OCI-LY3 (cell line): ENCODE measurements around the gene VPS8.

ENCODE experiments used
- H2AFZ ChIP-seq: fragments of 200-600, 300-600 bp; shearing (Covaris generic); 2 replicates; pipeline ENCODE4 v1.6.0; 2014; ENCODE audit warnings: antibody characterized with exemption, low read depth, low read length
- H3K27ac ChIP-seq: fragments of 200-600, 300-600 bp; sonication (generic); 2 replicates; pipeline ENCODE4 v1.5.1; 2014; ENCODE audit warnings: mild to moderate bottlenecking, low read length, moderate library complexity, mixed read lengths
- H3K27me3 ChIP-seq: fragments of 200-600, 300-600 bp; sonication (generic); 2 replicates; pipeline ENCODE4 v1.6.1; 2014; ENCODE audit warnings: low read depth, low read length, mixed read lengths
- H3K36me3 ChIP-seq: fragments of 200-600, 300-600 bp; sonication (generic); replicated peaks from 2 replicates; pipeline ENCODE3; 2014; ENCODE audit warnings: low read depth, low read length, mixed read lengths
- H3K4me1 ChIP-seq: fragments of 300-600, 200-600 bp; sonication (generic); 2 replicates; pipeline ENCODE4 v1.6.1; 2014; ENCODE audit warnings: low read length, mixed read lengths
- H3K4me2 ChIP-seq: fragments of 200-600, 300-600 bp; sonication (generic); 2 replicates; pipeline ENCODE4 v1.6.1; 2014; ENCODE audit warnings: low read length, mixed read lengths
- H3K4me3 ChIP-seq: fragments of 300-600, 200-600 bp; sonication (generic); 2 replicates; pipeline ENCODE4 v1.5.1; 2014; ENCODE audit warnings: antibody characterized with exemption, mild to moderate bottlenecking, low read length, moderate library complexity
- H3K79me2 ChIP-seq: fragments of 300-600, 200-600 bp; shearing (Covaris generic); 2 replicates; pipeline ENCODE4 v1.6.1; 2014; ENCODE audit warnings: mild to moderate bottlenecking, low read length, mixed read lengths
- H3K9ac ChIP-seq: fragments of 300-600, 200-600 bp; shearing (Covaris generic); 2 replicates; pipeline ENCODE4 v1.6.0; 2014; ENCODE audit warnings: mild to moderate bottlenecking, low read length, moderate library complexity
- H3K9me3 ChIP-seq: fragments of 200-600, 300-600 bp; shearing (Covaris generic); 2 replicates; pipeline ENCODE4 v1.6.1; 2014; ENCODE audit warnings: low read length, mixed read lengths; ENCODE audit not compliant: insufficient read depth
- H4K20me1 ChIP-seq: fragments of 200-600, 300-600 bp; sonication (generic); 2 replicates; pipeline ENCODE4 v1.6.1; 2016; ENCODE audit warnings: low read length, mixed read lengths; ENCODE audit not compliant: insufficient read depth
- CTCF ChIP-seq: fragments of 200-600, 300-600 bp; sonication (generic); IDR thresholded peaks from 2 replicates; pipeline ENCODE4 v1.5.1; 2014; ENCODE audit warnings: antibody characterized with exemption, low read length, low read depth
- EZH2phosphoT487 ChIP-seq: fragments of 200-600 bp; shearing (Covaris generic); IDR thresholded peaks from 2 replicates; pipeline ENCODE4 v1.6.1; 2018; ENCODE audit warnings: antibody characterized with exemption, mixed run types, low read depth

VPS8 gene

GRCh38 chr3:184807549-184807948 lies 4.4 kb upstream of the VPS8 start:
- Histone ChIP-seq H3K79me2 (peaks cover 4% of the 10 kb centered on the region), H3K36me3 (no peaks in the 10 kb centered on the region), H3K9me3 (no peaks in the 10 kb centered on the region), H3K4me1 (peaks cover 6% of the 10 kb centered on the region), H3K27ac (no peak overlapping the region), H4K20me1 (no peaks in the 10 kb centered on the region), H3K27me3 (no peaks in the 10 kb centered on the region), H3K4me3 (no peak overlapping the region), H3K9ac (no peak overlapping the region), H3K4me2 (no peak overlapping the region), H2AFZ (no peak overlapping the region)
- TF ChIP-seq EZH2phosphoT487 (no peak), CTCF (no peak)

DNA sequence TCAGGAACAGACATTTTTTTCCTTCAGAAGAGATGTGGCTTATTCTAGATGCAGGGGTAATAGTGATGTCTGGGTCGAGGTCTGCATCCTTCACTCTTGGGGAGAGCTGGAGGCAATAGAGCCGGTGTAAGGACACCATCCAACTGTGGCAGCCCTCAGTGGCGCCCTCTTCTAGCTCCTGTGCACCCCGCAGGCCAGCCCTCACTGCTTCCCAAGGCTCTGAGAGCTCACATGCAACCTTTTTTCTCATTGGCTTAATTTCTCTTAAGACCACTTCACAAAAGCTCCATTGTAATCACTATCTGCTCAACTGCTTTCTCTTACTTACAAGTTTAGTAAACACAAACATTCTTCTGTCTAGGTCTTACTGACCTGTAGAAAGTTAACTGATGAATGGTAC lies 3.9 kb upstream of the VPS8 start:
- no peak overlapping the region for H3K9ac ChIP-seq

DNA sequence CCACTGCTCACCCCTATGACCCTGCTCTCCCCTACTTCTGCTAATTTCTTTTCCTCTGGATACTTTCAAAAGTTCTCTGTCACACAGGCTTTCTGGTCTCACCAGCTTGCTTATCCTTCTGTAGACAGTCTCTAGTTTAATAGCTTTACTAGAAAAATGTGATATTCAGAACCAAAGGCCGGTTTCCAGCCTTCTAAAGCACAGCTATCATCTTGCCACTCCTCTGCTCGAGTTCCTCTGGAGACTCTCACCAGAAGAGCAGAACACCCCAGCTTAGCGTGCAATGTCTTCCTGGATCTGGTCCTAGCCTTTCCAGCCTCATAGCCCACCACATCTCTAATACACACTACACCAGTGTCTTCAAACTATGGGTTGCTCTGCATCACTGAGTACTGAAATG lies 1.8 kb upstream of the VPS8 start:
- no peak overlapping the region for H3K9ac ChIP-seq

More for the DNA sequence above, 3.9 kb upstream of the VPS8 start:
- Histone ChIP-seq H3K4me3 (no peak overlapping the region), H3K4me2 (no peak overlapping the region), H4K20me1 (no peaks in the 10 kb centered on the region), H3K9me3 (no peaks in the 10 kb centered on the region), H3K36me3 (no peaks in the 10 kb centered on the region), H3K79me2 (peaks cover 9% of the 10 kb centered on the region), H3K4me1 (peaks cover 9% of the 10 kb centered on the region), H3K27me3 (no peaks in the 10 kb centered on the region), H2AFZ (no peak overlapping the region), H3K27ac (no peak overlapping the region)
- TF ChIP-seq CTCF (peak; percentile 32; the same call in 1 of the 2 replicates), EZH2phosphoT487 (no peak)

DNA sequence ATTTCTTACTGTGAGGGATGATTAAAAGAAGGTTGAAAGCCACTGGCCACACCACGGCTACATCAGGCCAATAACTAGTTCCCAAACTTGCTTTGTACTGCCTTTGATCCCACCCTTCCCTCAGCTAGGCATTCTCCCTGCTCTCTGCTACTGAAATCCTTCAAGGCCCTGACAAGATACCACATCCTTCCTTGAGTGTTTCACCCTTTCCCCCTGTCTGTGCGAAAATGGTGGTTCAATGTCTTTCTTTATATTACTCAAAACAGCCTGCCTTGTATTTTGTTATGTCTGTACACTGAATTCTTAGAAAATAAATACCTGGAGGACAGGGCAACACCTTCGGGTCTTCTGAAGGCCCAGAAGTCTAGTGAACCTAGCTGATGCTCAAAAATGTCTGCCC lies 932 bp upstream of the VPS8 start:
- Histone ChIP-seq H4K20me1 (no peaks in the 10 kb centered on the region; the same call in 1 of the 2 replicates), H3K9ac (no peak overlapping the region), H2AFZ (peak overlapping the region; percentile 95), H3K4me3 (no peak overlapping the region), H3K4me1 (peaks cover 23% of the 10 kb centered on the region), H3K4me2 (no peak overlapping the region), H3K36me3 (no peaks in the 10 kb centered on the region), H3K9me3 (no peaks in the 10 kb centered on the region), H3K79me2 (peaks cover 22% of the 10 kb centered on the region), H3K27me3 (no peaks in the 10 kb centered on the region), H3K27ac (no peak overlapping the region)
- TF ChIP-seq CTCF (no peak), EZH2phosphoT487 (no peak)

More for the DNA sequence above, 1.8 kb upstream of the VPS8 start:
- Histone ChIP-seq H3K4me3 (no peak overlapping the region), H3K79me2 (peaks cover 22% of the 10 kb centered on the region), H3K4me2 (no peak overlapping the region), H3K4me1 (peaks cover 23% of the 10 kb centered on the region), H3K36me3 (no peaks in the 10 kb centered on the region), H4K20me1 (no peaks in the 10 kb centered on the region; the same call in 1 of the 2 replicates), H3K27ac (no peak overlapping the region), H3K9me3 (no peaks in the 10 kb centered on the region), H3K27me3 (no peaks in the 10 kb centered on the region), H2AFZ (no peak overlapping the region)
- no peak for TF ChIP-seq CTCF
- no peak for TF ChIP-seq EZH2phosphoT487
